AG08396 (cell line): ENCODE results near the gene TOP2A.

Experiments used
- DNase-seq: peaks from one replicate; pipeline ENCODE4 v3.0.0; 2012; ENCODE audit warnings: low spot score, mixed read lengths

The TOP2A gene

GRCh38 chr17:40452216-40452787 lies 34.6 kb upstream of the TOP2A start:
- DNase-seq: peak; percentile 87

- DNase-seq: peak; percentile 84
These were observed 33.7 kb upstream of the TOP2A start for GRCh38 chr17:40451420-40451819.

DNA sequence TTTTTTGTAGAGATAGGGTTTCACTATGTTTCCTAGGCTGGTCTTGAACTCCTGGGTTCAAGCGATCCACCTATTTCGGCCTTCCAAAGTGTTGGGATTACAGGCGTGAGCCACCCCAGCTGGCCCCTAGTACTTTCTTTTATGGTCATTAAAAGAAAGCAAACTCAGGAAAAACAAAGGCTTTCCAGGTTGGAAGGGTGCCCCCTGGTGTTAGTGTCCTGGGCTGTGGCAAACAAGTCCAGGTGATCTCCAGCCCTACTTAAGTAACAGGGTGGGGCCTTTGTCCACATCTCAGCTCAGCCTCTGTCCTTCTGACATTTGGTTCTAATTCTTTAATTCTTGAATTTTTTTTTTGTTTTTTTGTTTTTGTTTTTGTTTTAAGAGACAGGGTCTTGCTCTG lies 32.5 kb upstream of the TOP2A start:
- no peak for DNase-seq

DNA sequence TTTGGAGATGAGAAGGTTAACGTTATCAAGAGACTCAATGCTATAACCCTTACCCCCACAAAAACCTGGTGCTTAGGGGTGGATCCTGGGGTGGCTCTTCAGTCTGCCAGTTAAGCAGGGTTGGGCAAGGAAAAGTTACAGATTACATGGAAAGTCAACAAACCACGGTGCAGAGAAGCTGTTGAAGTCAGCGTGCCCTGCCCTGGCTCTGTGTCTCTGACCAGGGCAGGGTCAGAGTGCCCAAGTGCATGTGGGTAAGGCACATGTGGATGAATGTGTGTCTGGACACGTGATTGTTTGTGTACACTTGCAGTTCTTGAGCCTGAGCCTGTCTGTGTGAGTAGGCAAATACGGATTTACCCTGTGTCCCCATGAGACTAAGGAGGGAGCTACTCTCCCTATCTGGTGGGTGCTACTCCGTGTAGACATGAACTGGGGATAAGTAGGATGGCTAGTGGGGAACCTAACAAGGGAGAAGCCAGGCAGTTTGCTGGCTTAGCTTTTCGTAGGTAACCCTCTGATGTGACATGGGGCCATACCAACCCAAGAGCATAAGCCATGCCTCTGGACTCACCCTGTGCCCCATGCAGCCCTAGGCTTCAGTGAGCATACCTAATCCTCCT lies 31.1 kb upstream of the TOP2A start:
- DNase-seq: no peak

GRCh38 chr17:40448213-40448638 lies 30.5 kb upstream of the TOP2A start:
- DNase-seq: no peak

- DNase-seq: no peak
These were observed 30.1 kb upstream of the TOP2A start for GRCh38 chr17:40447806-40448205.

DNA sequence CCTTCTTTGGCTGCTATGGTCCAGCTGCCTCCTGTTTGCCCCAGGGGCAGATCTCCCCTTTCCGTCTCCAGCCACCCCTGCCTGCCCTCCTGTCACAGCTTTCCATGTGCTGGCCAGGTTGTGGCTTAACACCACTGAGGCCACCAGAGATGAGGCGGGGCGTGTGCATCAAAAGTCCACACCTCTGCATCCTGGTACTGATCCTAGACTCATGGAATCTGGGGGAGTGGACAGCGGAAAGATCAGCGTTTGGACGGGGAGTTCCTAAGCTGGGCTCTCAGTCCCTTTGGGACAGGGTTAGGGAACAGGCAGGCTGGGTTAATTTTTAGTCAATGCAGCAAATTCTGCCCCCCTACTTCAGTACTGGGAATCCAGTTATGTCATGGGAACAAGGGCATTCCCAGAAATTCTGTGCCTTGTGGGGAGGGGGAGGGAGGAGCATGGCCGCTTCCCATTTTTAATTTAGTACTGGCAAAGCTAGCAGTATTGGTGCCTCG lies 29.5 kb upstream of the TOP2A start:
- no peak for DNase-seq

DNA sequence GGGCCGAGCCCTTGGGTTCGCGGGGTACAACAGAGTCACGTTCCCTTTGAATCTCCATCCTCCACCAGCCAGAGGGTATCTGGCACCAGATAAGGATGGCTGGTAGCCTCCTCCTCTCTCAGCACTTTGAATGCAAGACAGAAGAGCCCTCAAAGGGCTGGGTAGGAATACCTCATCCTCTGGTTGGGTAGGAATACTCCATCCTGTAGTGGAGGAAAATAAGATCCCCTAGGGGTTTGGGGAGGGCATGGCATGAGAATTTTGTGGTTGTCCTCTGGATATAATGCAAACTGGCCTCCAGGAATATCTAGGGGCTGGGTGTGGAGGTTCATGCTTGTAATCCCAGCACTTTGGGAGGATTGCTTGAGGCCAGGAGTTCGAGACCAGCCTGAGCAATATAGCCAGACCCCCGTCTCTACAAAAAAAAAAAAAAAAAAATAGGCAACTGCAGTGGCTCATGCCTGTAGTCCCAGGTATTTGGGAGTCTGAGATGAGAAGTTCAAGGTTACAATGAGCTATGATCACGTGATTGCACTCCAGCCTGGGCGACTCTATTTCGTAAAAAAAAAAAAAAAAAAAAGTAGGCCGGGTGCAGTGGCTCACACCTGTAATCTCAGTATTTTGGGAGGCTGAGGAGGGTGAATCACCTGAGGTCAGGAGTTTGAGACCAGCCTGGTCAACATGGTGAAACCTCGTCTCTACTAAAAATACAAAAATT lies 28.2 kb upstream of the TOP2A start:
- no peak for DNase-seq

DNA sequence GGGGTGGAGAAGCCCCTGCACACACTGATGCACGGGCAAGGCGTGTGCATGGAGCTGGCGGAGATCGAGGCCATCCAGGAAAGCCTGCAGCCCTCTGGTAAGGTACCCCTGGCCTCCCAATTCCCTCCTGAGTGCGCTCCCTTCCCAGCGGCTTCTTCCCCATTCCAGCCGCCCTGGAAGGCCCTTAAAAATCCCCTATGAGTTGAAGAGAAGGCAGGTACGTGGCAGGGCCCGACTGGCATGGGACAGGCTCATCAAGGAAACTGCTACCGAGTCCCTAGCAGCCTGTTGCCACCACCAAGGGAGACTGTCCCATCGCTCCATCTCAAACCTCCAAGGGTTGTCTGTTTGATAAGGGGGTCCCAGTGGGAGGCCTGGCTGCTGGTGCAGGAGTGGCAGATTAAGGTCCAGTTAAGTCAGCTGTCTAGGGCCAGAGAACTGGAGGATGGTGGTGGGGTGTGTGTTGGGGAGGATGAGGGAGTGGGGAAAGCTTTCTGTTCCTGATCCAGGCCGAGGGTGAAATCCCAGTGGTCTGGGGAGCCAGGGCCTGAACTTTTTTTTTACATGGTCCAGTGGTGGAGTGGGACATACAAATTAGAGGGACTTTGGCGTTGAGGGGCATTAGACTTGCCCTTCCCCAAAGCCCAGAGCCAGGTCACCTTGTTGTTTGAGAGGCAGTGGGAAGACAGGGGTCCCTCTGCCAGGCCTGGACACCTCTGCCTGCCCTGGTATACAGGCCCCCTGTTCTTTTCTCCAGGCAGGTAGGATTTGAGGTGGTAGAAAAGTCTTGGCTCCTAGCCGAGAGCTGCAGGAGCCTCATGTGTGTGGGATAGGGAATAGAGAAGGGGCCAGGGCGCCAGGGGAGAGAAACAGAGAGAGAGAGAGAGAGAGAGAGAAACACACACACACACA lies 26.5 kb upstream of the TOP2A start:
- no peak for DNase-seq

DNA sequence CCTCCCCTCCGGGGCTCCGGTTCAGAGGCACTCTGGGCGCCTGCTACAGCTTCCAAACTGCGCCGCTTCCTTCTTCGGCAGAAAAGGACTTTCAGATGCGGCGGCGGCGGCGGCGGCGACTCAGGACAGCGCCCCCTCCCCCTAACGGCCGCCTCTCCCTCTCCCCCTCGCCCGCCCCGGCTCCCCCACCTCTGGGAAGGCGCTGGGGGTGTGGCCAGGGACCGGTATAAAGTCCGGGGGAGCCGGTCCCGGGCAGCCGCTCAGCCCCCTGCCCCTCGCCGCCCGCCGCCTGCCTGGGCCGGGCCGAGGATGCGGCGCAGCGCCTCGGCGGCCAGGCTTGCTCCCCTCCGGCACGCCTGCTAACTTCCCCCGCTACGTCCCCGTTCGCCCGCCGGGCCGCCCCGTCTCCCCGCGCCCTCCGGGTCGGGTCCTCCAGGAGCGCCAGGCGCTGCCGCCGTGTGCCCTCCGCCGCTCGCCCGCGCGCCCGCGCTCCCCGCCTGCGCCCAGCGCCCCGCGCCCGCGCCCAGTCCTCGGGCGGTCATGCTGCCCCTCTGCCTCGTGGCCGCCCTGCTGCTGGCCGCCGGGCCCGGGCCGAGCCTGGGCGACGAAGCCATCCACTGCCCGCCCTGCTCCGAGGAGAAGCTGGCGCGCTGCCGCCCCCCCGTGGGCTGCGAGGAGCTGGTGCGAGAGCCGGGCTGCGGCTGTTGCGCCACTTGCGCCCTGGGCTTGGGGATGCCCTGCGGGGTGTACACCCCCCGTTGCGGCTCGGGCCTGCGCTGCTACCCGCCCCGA lies 25.7 kb upstream of the TOP2A start, which contains the start of gene IGFBP4:
Gene IGFBP4, plus strand, starts transcription at position 255 of the 792 bp plus-strand sequence. Its CDS starts 286 bp downstream, at position 541.
- DNase-seq: peak; percentile 88

DNA sequence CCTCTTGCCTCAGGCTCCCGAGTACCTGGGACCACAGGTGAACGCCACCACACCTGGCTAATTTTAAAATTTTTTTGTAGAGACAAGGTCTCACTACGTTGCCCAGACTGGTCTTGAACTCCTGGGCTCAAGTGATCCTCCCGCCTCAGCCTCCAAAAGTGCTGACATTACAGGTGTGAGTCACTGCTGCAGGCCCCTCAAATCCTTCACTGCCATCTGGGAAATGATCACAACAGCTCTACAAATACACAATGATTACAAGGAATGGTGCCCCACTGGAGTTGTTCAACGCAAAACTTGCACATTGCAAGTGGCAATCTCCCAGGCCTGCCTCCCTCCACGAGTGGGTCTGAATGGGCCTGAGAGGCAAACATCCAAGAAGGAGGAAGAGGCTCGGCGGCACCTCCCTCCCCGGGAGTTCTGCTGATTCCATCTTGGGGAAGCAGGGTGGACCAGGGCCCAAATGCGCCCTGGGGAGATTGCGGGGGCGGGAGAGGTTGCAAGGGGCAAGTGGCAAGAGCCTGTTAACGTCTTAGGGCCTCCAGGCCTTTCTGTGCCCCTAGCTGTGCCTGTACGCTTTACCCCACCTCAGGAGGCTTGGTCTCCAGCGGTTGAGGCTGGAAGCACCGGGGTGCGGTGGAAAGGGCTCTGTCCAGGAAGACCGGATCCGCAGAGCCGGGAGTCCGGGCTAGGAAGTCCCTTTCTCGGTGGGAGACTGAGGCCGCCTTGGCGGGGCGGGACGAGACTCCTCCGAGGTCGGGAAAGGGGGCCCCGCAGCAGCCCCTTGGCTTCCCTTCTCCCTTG lies 24.9 kb upstream of the TOP2A start:
- DNase-seq: no peak

DNA sequence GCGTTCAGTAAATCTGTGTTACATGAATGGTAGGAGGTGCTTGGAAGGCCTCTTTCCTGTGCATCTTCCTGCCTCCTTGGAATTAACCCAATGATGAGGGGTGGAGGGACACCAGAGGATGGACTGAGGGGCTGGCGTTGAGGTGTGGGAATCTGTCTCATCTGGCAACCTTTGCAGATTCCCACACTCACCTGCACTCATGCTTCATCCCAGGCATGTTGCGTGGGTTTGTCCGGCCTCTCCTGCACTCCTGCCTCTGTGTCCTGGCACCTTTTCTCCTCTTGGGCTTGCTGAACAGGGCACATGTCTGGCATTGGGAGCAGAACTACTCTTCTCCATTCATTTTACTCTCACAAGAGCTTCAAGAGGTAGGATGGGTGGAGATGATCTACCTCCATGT lies 22.5 kb upstream of the TOP2A start:
- DNase-seq: no peak

- DNase-seq: no peak
These were observed 19.5 kb upstream of the TOP2A start for GRCh38 chr17:40437095-40437732.

DNA sequence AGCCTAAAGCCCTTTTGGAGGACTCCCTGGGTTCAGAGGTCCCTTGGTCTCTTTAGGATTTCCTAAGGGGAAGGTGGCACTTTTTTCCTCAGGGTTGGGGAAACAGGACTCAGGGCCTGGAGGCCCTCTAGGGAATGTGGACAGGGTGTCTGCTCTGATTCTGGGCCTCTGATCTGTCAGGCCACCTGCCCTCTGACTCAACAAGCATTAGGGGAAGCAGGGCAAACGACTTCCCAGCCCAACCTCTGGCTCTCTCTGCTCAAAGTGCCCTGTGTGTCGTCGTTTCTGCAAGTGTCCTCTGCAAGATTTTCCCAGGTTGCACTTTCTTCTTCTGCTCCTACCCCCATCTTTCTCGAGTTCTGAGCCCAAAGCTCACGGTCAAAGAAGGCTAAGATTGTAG lies 18.9 kb upstream of the TOP2A start:
- DNase-seq: no peak

DNA sequence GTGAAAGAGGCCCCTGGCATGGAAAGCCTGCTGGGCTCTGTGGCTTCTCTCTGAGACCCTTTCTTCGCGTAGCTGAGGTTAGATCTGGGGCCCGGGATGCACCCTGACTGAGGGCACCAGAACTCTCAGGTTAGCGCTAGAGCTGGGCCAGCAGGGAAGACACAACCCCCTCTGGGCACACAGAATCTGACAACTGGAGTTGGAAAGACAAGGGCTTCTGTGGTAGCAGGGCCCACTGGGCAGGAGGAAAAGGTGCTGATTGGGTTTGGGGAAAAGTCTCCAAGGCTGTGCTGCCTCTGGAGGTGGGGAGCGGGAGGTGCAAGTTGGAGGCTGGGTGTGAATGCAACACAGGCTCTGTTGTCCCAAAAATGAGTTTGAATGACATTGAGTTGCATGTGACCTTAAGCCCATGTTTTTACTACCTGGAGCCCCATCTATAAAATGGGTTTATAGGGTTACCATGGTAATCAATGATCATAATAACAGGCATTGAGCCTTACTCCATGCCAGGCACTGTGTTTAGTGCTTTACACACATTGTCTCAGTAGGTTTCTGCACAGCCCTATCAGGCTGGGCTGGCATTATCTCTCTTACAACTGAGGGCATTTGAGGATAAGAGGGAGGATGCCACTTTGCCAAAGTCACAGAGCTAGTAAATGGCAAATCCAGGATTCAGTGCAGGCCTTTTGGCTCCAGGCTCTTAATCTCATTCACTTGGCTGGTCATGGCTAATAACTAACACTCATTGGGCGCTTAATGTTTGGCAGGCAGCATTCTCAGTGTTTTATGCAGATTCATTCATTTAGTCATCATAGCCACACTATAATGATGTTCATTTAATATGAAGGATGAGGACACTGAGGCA lies 16.1 kb upstream of the TOP2A start:
- no peak for DNase-seq

DNA sequence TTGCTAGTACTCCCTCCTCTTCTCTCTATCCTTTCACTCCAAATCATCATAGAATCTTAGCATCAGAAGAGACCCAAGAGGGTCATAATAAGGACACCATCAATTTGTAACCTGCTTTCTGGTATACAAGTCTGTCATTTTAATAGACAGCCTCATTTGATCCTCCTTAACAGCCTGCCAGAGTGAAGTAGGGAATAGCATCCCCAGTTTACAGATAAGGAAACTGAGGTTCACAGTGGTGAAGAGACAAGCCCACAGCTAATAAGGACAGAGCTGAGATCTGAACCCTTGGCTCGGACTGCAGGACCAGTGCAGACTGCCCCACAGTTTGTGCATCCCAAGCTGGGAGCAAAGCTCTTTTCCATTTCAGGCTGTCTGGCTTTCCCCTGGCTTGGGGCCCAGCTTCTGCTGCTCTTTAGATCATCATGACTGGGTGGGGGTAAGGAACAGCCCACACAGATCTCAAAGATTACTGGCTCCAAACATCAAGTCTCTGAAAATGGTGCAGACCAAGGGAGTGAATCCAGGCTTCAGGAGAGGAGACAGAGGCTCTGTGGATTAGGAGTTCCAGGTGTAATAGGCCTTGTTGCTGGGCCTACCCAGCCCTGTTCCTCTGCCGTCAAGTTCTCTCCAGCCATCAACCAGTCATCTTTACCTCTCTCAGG lies 15.3 kb upstream of the TOP2A start:
- DNase-seq: no peak

DNA sequence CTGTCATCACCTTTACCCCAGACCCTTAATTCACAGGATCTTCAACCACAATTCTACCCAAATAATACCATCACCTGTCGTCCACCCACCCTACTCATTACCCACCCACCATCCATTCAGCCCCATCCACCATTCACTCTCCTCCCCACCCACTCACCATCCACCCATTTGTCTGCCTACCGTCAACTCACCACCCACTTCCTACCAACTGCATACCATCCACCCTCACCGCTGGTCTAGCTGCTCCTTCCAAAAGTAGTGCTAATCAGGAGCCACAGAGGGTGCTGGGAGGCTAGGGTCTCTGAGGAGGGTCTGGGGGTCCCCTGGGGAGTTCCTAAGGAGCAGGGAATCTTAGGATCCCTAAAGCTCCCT lies 13.5 kb upstream of the TOP2A start:
- no peak for DNase-seq
